Peyer's patch (tissue), 4 donors: ENCODE results near the gene PIP4K2B. TPM values are rescaled to one million over a fixed set of nuclear protein-coding genes. Genes with fewer than 3 reads are reported as not detected.

ENCODE experiments used
- DNase-seq, 3 donors: peaks; one replicate each; pipeline ENCODE4 v3.0.0-alpha.2; 2017 to 2019
- H3K27ac ChIP-seq, 4 donors: fragments of 200-600 bp; sonication (generic); one replicate each; pipeline ENCODE4 v1.5.1; 2016 to 2019
- H3K27me3 ChIP-seq, 2 donors: fragments of 200-600 bp; sonication (generic); one replicate each; pipeline ENCODE4 v1.5.1; 2019
- H3K36me3 ChIP-seq, 3 donors: fragments of 200-600 bp; sonication (generic); one replicate each; pipeline ENCODE4 v1.5.1; 2016 to 2019
- H3K4me1 ChIP-seq, 4 donors: fragments of 200-600 bp; sonication (generic); one replicate each; pipeline ENCODE4 v1.5.1; 2016 to 2019
- H3K4me3 ChIP-seq, 4 donors: fragments of 200-600 bp; sonication (generic); 1 replicate in 3 of 4; 2 replicates in 1 of 4; pipeline ENCODE4 v1.5.1; 2016 to 2019; ENCODE audit warnings: mild to moderate bottlenecking in 1 of 4
- H3K9me3 ChIP-seq, 4 donors: fragments of 200-600 bp; sonication (generic); one replicate each; pipeline ENCODE4 v1.5.1; 2016 to 2019; ENCODE audit warnings: mild to moderate bottlenecking in 1 of 4
- POLR2A ChIP-seq, 2 donors: fragments of 450-650 bp; IDR thresholded peaks; one replicate each; pipeline ENCODE4 v1.5.1; 2017; ENCODE audit warnings: antibody characterized with exemption in 2 of 2, mild to moderate bottlenecking in 2 of 2, moderate library complexity in 2 of 2
- total RNA-seq, 4 donors: library from RNA; depleted of rRNA; stranded (reverse); fragments of >200 nt; gene quantifications; one replicate each; pipeline ENCODE4 v1.1.0, GENCODE V29; 2016
- TF ChIP-seq, protein P1 (sequence below), 6 experiments: fragments of 450-650 bp in 4 of 6; fragments of 200-600 bp in 2 of 6; sonication (generic) in 1 of 6; IDR thresholded peaks; one replicate each; pipeline ENCODE4 v1.5.1; 2017 to 2019; ENCODE audit warnings: antibody characterized with exemption in 6 of 6, mild to moderate bottlenecking in 3 of 6, moderate library complexity in 1 of 6

PIP4K2B gene
- total RNA-seq, 4 donors from 2014 or later = 16.7 to 61.9 (median 22.8) TPM

DNA sequence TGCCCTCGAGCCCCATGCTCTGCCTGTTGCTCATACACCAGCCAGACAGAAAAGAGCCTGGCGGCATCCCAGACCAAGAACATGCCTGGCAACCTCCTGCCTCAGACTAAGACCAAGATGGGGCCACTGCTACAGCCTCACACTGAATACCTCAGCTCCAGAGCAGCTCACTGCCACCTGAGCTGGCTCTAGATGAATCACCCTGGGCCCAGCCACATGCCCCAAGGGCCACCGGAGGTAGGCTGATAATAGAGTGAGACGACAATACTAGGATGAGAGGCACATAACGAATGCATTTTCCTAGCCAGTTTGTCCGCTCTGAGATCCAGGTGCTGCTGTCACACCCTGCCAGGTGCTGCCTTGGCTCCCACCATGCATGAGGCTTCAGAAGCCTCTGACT, 13.0 kb downstream of the PIP4K2B start:
- no peak for TF ChIP-seq POLR2A (IDR thresholded peaks at IDR 0.05)
- TF ChIP-seq, protein P1, sequence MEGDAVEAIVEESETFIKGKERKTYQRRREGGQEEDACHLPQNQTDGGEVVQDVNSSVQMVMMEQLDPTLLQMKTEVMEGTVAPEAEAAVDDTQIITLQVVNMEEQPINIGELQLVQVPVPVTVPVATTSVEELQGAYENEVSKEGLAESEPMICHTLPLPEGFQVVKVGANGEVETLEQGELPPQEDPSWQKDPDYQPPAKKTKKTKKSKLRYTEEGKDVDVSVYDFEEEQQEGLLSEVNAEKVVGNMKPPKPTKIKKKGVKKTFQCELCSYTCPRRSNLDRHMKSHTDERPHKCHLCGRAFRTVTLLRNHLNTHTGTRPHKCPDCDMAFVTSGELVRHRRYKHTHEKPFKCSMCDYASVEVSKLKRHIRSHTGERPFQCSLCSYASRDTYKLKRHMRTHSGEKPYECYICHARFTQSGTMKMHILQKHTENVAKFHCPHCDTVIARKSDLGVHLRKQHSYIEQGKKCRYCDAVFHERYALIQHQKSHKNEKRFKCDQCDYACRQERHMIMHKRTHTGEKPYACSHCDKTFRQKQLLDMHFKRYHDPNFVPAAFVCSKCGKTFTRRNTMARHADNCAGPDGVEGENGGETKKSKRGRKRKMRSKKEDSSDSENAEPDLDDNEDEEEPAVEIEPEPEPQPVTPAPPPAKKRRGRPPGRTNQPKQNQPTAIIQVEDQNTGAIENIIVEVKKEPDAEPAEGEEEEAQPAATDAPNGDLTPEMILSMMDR (IDR thresholded peaks at IDR 0.05) = no peak
- H3K4me1 ChIP-seq = no peaks in the 10 kb centered on the region
- no peak for DNase-seq
- H3K27me3 ChIP-seq = no peaks in the 10 kb centered on the region
- H3K9me3 ChIP-seq = no peaks in the 10 kb centered on the region
- no peak overlapping the region for H3K27ac ChIP-seq
- H3K36me3 ChIP-seq = peaks cover 0 to 53% (median 0%) of the 10 kb centered on the region in 3 donors
- H3K4me3 ChIP-seq = no peak overlapping the region

DNA sequence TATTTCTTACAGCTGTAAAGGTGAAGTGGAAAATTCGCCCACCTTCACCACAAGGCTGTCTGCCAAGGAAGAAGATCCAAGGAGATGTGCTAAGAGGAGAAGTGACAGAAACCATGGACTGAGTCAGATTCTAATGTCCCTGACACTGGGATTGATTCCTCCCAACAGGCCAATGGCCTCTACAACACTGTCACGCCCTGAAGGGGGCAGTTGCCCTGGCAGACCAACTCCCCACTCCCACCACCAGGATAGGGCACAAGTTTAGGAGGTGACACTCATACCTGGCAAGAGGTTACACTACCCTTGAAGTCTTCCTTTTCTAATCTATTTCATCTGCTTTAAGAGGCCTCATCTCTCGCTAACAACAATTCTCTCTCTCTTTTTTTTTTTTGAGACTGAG, 16.1 kb downstream of the PIP4K2B start:
- Histone ChIP-seq H3K9me3 (no peaks in the 10 kb centered on the region), H3K36me3 (peaks cover 0 to 84% (median 0%) of the 10 kb centered on the region in 3 donors), H3K4me1 (no peaks in the 10 kb centered on the region), H3K4me3 (no peak overlapping the region), H3K27ac (no peak overlapping the region), H3K27me3 (no peaks in the 10 kb centered on the region)
- DNase-seq = no peak
- TF ChIP-seq, protein P1 (IDR thresholded peaks at IDR 0.05) = no peak
- TF ChIP-seq POLR2A (IDR thresholded peaks at IDR 0.05) = no peak

GRCh38 chr17:38779965-38780752, 19.2 kb downstream of the PIP4K2B start:
- Histone ChIP-seq H3K4me3 (no peak overlapping the region), H3K36me3 (peaks cover 0 to 99% (median 0%) of the 10 kb centered on the region in 3 donors), H3K27ac (no peak overlapping the region), H3K27me3 (no peaks in the 10 kb centered on the region), H3K4me1 (no peaks in the 10 kb centered on the region), H3K9me3 (no peaks in the 10 kb centered on the region)
- TF ChIP-seq, protein P1 (IDR thresholded peaks at IDR 0.05) = no peak
- no peak for TF ChIP-seq POLR2A (IDR thresholded peaks at IDR 0.05)
- DNase-seq = no peak

DNA sequence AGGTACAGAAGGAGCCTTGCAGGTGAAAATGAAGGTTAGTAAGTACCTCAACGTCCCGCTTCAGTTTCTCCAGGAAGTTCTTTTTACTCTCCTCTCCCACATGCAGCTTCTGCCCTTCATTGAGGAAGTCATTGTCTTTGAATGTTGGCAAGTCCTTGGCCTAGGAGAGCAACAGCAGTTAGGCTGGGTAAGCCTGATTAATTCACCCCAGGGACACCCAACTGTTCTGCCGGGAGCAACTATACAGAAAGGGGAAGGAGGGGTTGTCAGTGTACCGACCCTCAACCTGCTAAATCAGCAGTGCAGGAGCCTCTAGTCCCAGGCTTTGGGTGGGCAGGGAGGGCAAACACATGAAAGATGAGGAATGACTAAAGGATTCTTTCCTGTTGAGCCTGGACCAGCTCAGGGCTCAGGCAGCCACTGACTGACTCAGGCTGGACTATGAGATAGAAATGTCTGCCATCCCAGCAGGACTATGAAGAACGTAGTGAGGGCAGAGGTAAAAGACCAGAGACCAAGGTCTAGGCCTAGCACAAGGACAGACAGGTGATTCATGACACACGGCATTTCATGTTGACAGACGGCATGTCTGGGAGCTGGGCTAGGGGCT, 21.6 kb downstream of the PIP4K2B start:
- TF ChIP-seq POLR2A (IDR thresholded peaks at IDR 0.05) = no peak
- TF ChIP-seq, protein P1 (IDR thresholded peaks at IDR 0.05) = no peak
- H3K27me3 ChIP-seq = no peaks in the 10 kb centered on the region
- no peaks in the 10 kb centered on the region for H3K9me3 ChIP-seq
- no peak overlapping the region for H3K4me3 ChIP-seq
- peaks cover 0 to 100% (median 0%) of the 10 kb centered on the region in 3 donors for H3K36me3 ChIP-seq
- no peaks in the 10 kb centered on the region for H3K4me1 ChIP-seq
- no peak for DNase-seq
- no peak overlapping the region for H3K27ac ChIP-seq

DNA sequence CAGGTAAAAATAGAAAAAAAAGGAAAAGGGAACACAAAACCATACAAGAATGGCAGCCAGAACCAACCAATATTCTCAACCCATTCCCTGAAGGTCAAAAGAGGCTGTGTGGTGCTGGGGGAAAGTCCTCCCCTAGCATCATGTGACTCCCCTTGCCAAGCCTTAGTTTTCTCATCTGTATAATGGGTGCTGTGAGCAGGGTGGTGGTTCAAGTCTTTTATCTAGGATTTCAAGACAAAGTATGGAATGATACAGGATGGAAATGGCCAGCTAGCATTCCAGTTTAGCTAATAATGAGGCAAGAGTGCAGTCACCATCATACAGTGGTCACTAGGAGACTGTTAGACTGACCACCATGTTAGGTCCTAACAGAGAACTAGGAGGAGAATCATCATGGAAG, 26.1 kb downstream of the PIP4K2B start:
- Histone ChIP-seq H3K4me3 (no peak overlapping the region), H3K27me3 (no peaks in the 10 kb centered on the region), H3K27ac (no peak overlapping the region), H3K4me1 (no peaks in the 10 kb centered on the region), H3K9me3 (no peaks in the 10 kb centered on the region), H3K36me3 (peaks cover 0 to 94% (median 0%) of the 10 kb centered on the region in 3 donors)
- no peak for TF ChIP-seq POLR2A (IDR thresholded peaks at IDR 0.05)
- TF ChIP-seq, protein P1 (IDR thresholded peaks at IDR 0.05) = no peak
- no peak for DNase-seq
